ENCODE data around the gene DOC2B. TPM values are rescaled to one million over a fixed set of nuclear protein-coding genes. Genes with fewer than 3 reads are reported as not detected.
"Not testable (repeated sequence)": the region's sequence is repeated elsewhere in the genome, so short reads cannot be mapped to it uniquely, and the experiment has no call there.

The DOC2B gene
- total RNA-seq, 1 experiment from 2014 or later: 15.2 TPM

DNA sequence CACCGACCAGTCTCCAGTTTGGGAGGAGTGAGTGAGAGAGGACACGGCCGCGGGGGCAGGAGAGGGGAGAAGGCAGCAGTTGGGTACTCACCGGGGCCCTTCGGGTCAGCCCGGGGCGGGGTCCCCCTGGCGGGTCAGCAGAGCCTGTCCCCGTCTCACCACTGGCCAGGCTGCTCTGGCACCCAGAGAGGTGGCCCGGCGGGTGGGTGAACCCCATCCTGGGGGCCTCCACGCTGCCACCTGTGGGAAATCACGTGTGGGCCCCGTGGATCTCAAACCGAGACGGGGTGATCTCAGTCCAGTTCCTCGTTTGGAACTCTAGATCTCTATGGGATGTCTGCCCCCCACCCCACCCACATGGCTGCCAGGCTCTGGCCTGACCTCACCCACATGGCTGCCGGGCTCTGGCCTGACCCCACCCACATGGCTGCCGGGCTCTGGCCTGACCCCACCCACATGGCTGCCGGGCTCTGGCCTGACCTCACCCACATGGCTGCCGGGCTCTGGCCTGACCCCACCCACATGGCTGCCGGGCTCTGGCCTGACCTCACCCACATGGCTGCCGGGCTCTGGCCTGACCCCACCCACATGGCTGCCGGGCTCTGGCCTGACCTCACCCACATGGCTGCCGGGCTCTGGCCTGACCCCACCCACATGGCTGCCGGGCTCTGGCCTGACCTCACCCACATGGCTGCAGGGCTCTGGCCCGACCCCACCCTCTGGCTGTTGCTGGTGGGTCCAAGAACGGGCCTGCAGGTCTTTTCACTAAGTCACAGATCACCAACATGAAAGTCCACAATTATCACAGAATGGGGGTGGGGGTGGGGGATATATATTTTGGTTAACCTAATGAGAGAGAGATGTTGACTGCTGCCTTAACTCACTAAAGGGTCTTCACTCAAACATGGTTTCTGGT lies 34.4 kb upstream of the DOC2B start:
- not testable (repeated sequence) for H3K27ac ChIP-seq (ENCODE audit: low read depth, low read length)

DNA sequence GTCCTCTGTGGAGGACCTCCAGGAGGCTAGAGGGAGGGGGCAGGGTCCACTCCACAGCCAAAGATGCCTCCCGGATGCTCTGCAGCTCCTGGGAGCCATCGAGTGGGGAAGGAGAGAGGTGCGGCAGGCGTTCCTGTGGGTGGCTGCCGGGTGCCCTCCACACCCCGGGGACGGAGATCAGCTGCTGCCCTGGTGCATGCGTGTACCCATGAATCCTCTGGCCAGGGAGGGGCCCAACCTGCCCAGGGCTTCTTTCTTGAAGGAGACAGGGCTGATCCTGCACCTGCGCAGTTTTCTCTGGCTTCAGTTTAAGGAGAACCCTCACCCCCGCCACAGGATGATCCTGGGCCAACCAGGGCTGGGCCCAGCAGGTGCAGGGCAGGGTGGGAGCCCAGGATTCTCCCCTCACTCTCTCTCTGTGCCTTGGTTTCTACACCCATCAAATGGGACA lies 33.5 kb upstream of the DOC2B start:
- no peak for ATAC-seq
- Histone ChIP-seq H3K27me3 (ENCODE audit: insufficient read depth, low read length) (no peaks in the 10 kb centered on the region), H3K9ac (ENCODE audit: low read length) (no peak overlapping the region), H3K9me2 (ENCODE audit: insufficient read depth) (no peaks in the 10 kb centered on the region), H3K36me3 (ENCODE audit: control insufficient read depth in 1 of 2, insufficient read depth in 2 of 2, low read length in 2 of 2) (no peaks in the 10 kb centered on the region), H3K4me2 (ENCODE audit: low read length) (no peak overlapping the region), H3K4me1 (ENCODE audit: control insufficient read depth in 1 of 2, insufficient read depth in 2 of 2, low read length in 2 of 2) (peaks cover 0 to 10% of the 10 kb centered on the region in 2 experiments; a peak in 1 of 4 replicates), H3K79me2 (ENCODE audit: insufficient read depth, low read length) (no peaks in the 10 kb centered on the region), H3K9me3 (ENCODE audit: control insufficient read depth in 1 of 2, insufficient read depth in 1 of 2, low read depth in 1 of 2, low read length in 2 of 2) (no peaks in the 10 kb centered on the region), H3K4me3 (replicated peaks in 1 of 2; ENCODE audit: low read depth in 1 of 2, low read length in 2 of 2) (no peak overlapping the region), H4K20me1 (ENCODE audit: insufficient read depth) (no peaks in the 10 kb centered on the region), H2AFZ (ENCODE audit: low read depth, low read length, poor library complexity, severe bottlenecking) (no peak overlapping the region), H3K27ac (ENCODE audit: low read depth, low read length) (no peak overlapping the region)
- RAD21 ChIA-PET (ENCODE audit: low non-redundant PET in 1 of 2, low total read pairs in 2 of 2, uncharacterized antibody in 2 of 2, unreplicated experiment in 2 of 2): no interaction called here
- POLR2A ChIA-PET: no interaction called here
- no peak for DNase-seq (ENCODE audit: low read depth, low spot score)
- CTCF ChIA-PET: no interaction called here
- BruUV-seq (replicated peaks): no TSS peak
- intact Hi-C loops (cut with micrococcal nuclease): no loop called here
- no peak for TF ChIP-seq ZNF274 (IDR thresholded peaks at IDR 0.05; ENCODE audit: low read depth, low read length)
- no peak for TF ChIP-seq SP1 (IDR thresholded peaks at IDR 0.05; ENCODE audit: low read depth)
- TF ChIP-seq CBX3 (IDR thresholded peaks at IDR 0.05; ENCODE audit: low read depth): no peak
- no peak for TF ChIP-seq EZH2 (IDR thresholded peaks at IDR 0.05)
- TF ChIP-seq, protein P1, sequence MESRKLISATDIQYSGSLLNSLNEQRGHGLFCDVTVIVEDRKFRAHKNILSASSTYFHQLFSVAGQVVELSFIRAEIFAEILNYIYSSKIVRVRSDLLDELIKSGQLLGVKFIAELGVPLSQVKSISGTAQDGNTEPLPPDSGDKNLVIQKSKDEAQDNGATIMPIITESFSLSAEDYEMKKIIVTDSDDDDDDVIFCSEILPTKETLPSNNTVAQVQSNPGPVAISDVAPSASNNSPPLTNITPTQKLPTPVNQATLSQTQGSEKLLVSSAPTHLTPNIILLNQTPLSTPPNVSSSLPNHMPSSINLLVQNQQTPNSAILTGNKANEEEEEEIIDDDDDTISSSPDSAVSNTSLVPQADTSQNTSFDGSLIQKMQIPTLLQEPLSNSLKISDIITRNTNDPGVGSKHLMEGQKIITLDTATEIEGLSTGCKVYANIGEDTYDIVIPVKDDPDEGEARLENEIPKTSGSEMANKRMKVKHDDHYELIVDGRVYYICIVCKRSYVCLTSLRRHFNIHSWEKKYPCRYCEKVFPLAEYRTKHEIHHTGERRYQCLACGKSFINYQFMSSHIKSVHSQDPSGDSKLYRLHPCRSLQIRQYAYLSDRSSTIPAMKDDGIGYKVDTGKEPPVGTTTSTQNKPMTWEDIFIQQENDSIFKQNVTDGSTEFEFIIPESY (IDR thresholded peaks at IDR 0.05; ENCODE audit: extremely low read depth, insufficient replicate concordance, low read length): no peak
- no peak for TF ChIP-seq FOSL1 (IDR thresholded peaks at IDR 0.05; ENCODE audit: low read depth)
- TF ChIP-seq POLR2A (IDR thresholded peaks at IDR 0.05; ENCODE audit: borderline replicate concordance, extremely low read depth, insufficient read depth, insufficient read length): no peak
- no peak for TF ChIP-seq CEBPB (IDR thresholded peaks at IDR 0.05; ENCODE audit: low read depth)
- TF ChIP-seq, protein P2, sequence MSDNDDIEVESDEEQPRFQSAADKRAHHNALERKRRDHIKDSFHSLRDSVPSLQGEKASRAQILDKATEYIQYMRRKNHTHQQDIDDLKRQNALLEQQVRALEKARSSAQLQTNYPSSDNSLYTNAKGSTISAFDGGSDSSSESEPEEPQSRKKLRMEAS (IDR thresholded peaks at IDR 0.05): no peak
- no peak for TF ChIP-seq SIN3A (IDR thresholded peaks at IDR 0.05; ENCODE audit: low read depth)
- no peak for TF ChIP-seq RAD21 (IDR thresholded peaks at IDR 0.05; ENCODE audit: low read depth)
- TF ChIP-seq JUND (IDR thresholded peaks at IDR 0.05): no peak
- no peak for TF ChIP-seq EZH2phosphoT487 (IDR thresholded peaks at IDR 0.05; ENCODE audit: borderline replicate concordance)
- TF ChIP-seq, protein P3, sequence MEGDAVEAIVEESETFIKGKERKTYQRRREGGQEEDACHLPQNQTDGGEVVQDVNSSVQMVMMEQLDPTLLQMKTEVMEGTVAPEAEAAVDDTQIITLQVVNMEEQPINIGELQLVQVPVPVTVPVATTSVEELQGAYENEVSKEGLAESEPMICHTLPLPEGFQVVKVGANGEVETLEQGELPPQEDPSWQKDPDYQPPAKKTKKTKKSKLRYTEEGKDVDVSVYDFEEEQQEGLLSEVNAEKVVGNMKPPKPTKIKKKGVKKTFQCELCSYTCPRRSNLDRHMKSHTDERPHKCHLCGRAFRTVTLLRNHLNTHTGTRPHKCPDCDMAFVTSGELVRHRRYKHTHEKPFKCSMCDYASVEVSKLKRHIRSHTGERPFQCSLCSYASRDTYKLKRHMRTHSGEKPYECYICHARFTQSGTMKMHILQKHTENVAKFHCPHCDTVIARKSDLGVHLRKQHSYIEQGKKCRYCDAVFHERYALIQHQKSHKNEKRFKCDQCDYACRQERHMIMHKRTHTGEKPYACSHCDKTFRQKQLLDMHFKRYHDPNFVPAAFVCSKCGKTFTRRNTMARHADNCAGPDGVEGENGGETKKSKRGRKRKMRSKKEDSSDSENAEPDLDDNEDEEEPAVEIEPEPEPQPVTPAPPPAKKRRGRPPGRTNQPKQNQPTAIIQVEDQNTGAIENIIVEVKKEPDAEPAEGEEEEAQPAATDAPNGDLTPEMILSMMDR (IDR thresholded peaks at IDR 0.05 in 2 of 3, conservative IDR thresholded peaks at IDR 0.05 in 1 of 3; ENCODE audit: borderline replicate concordance in 1 of 3, insufficient read depth in 1 of 3, low read depth in 2 of 3, low read length in 2 of 3): no peak
- TF ChIP-seq EGR1 (IDR thresholded peaks at IDR 0.05; ENCODE audit: low read depth): no peak
- no peak for TF ChIP-seq POLR2AphosphoS5 (IDR thresholded peaks at IDR 0.05; ENCODE audit: low read depth, low read length)

More for the DNA sequence above, 34.4 kb upstream of the DOC2B start:
- RAD21 ChIA-PET (ENCODE audit: low non-redundant PET in 1 of 2, low total read pairs in 2 of 2, uncharacterized antibody in 2 of 2, unreplicated experiment in 2 of 2); H3K79me2 ChIP-seq (ENCODE audit: insufficient read depth, low read length); CTCF ChIA-PET; intact Hi-C loops (cut with micrococcal nuclease); H3K9me2 ChIP-seq (ENCODE audit: insufficient read depth); H3K4me3 ChIP-seq (replicated peaks in 1 of 2; ENCODE audit: low read depth in 1 of 2, low read length in 2 of 2); H3K27me3 ChIP-seq (ENCODE audit: insufficient read depth, low read length); H4K20me1 ChIP-seq (ENCODE audit: insufficient read depth); H3K9ac ChIP-seq (ENCODE audit: low read length); H3K36me3 ChIP-seq (ENCODE audit: control insufficient read depth in 1 of 2, insufficient read depth in 2 of 2, low read length in 2 of 2); H3K9me3 ChIP-seq (ENCODE audit: control insufficient read depth in 1 of 2, insufficient read depth in 1 of 2, low read depth in 1 of 2, low read length in 2 of 2); POLR2A ChIA-PET; H3K4me1 ChIP-seq (ENCODE audit: control insufficient read depth in 1 of 2, insufficient read depth in 2 of 2, low read length in 2 of 2); H2AFZ ChIP-seq (ENCODE audit: low read depth, low read length, poor library complexity, severe bottlenecking); BruUV-seq (replicated peaks); DNase-seq (ENCODE audit: low read depth, low spot score): not testable (repeated sequence)
- peak; percentile 61 for ATAC-seq
- H3K4me2 ChIP-seq (ENCODE audit: low read length): peak overlapping the region; percentile 21; the same call in 1 of the 2 replicates
- TF ChIP-seq EGR1 (IDR thresholded peaks at IDR 0.05; ENCODE audit: low read depth) (peak; percentile 65; the same call in 1 of the 2 replicates), YY1 (IDR thresholded peaks at IDR 0.05; ENCODE audit: extremely low read depth, insufficient replicate concordance, low read depth, low read length) (peak; percentile 93), POLR2AphosphoS5 (IDR thresholded peaks at IDR 0.05; ENCODE audit: low read depth, low read length) (peak; percentile 56)

Data from HCT116 (cell line).